Mammary epithelial cell (primary cell): Measurements from ENCODE around the gene RHPN2.

Experiments
- EZH2 ChIP-seq: IDR thresholded peaks from 2 replicates; pipeline ENCODE4 v1.6.1; 2012; ENCODE audit warnings: low read length, inconsistent platforms, borderline replicate concordance
- TF ChIP-seq, protein P1 (sequence below), 2 donors: IDR thresholded peaks in 1 of 2; conservative IDR thresholded peaks in 1 of 2; 2 replicates each; pipeline ENCODE4 v1.5.1; 2011 to 2012; ENCODE audit warnings: inconsistent platforms in 2 of 2, low read length in 2 of 2, mild to moderate bottlenecking in 2 of 2, control low read depth in 1 of 2, low read depth in 1 of 2; ENCODE audit not compliant: insufficient read depth in 1 of 2; ENCODE audit errors: extremely low read depth in 1 of 2

DNA sequence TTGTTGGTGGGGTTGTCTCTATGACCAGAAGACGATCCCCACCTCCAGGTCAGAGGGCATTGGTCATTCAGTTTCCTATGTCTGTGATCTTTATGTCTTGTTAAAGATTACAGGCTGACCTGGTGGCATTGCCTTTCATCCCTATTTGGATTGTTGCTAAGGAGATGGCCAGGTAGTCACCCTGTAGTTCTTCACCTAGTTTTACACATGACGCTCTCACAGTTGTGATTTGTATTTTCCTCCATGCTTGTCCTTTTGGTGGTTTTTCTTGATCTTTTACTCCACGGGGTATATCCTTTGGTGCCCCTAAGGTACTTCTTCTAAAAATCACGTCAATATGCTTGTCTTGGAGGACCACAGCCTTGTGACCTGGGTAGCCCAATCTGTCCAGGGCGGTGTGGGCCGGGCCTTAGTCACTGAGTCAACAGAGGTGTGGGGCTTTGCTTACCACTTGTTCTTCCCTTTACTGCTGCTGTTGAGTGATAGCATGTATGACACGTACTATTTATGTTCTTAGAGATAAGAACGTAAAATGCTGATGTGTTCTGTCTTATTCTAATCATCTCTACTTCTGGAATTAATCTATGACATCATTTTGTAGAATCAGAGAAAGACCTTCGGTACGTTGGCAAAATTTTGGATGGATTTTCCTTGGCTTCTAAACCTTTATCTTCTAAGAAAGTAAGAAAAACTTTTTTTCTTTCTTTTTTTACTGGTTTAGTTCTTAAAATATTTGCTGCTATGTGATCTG is 36.4 kb upstream of the RHPN2 start:
- TF ChIP-seq, protein P1, sequence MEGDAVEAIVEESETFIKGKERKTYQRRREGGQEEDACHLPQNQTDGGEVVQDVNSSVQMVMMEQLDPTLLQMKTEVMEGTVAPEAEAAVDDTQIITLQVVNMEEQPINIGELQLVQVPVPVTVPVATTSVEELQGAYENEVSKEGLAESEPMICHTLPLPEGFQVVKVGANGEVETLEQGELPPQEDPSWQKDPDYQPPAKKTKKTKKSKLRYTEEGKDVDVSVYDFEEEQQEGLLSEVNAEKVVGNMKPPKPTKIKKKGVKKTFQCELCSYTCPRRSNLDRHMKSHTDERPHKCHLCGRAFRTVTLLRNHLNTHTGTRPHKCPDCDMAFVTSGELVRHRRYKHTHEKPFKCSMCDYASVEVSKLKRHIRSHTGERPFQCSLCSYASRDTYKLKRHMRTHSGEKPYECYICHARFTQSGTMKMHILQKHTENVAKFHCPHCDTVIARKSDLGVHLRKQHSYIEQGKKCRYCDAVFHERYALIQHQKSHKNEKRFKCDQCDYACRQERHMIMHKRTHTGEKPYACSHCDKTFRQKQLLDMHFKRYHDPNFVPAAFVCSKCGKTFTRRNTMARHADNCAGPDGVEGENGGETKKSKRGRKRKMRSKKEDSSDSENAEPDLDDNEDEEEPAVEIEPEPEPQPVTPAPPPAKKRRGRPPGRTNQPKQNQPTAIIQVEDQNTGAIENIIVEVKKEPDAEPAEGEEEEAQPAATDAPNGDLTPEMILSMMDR (conservative IDR thresholded peaks at IDR 0.05 in 1 of 2, IDR thresholded peaks at IDR 0.05 in 1 of 2; ENCODE audit: extremely low read depth in 1 of 2, insufficient read depth in 1 of 2, low read depth in 1 of 2, low read length in 2 of 2) = no peak
- no peak for TF ChIP-seq EZH2
